Measurements from ENCODE around the gene TMEM204. TPM values are rescaled to one million over a fixed set of nuclear protein-coding genes. Genes with fewer than 3 reads are reported as not detected.

The TMEM204 gene
- total RNA-seq, 4 donors from 2014 or later, result 39.5 to 75.0 (median 57.1) TPM

- no peaks in the 10 kb centered on the region for H3K4me1 ChIP-seq
- peaks cover 52 to 95% (median 91%) of the 10 kb centered on the region in 4 donors for H3K36me3 ChIP-seq
- no peak for TF ChIP-seq POLR2A (IDR thresholded peaks at IDR 0.05; ENCODE audit: low read depth)
- TF ChIP-seq POLR2AphosphoS5 (IDR thresholded peaks at IDR 0.05), result no peak
- TF ChIP-seq CTCF (IDR thresholded peaks at IDR 0.05), result no peak
- no peak for TF ChIP-seq EP300 (IDR thresholded peaks at IDR 0.05)
- no peaks in the 10 kb centered on the region for H3K27me3 ChIP-seq
- intact Hi-C loops (cut with DNase I), result no loop called here
- H3K9me3 ChIP-seq, result no peaks in the 10 kb centered on the region
- WGBS, result 95% methylated on average over 37 of the region's 37 CpGs
- no peak for DNase-seq (ENCODE audit: extremely low spot score)
- H3K27ac ChIP-seq (replicated peaks in 1 of 4), result no peak overlapping the region
- no peak overlapping the region for H3K4me3 ChIP-seq
Observed at GRCh38 chr16:1503110-1503955, 30.1 kb upstream of the TMEM204 start.

DNA sequence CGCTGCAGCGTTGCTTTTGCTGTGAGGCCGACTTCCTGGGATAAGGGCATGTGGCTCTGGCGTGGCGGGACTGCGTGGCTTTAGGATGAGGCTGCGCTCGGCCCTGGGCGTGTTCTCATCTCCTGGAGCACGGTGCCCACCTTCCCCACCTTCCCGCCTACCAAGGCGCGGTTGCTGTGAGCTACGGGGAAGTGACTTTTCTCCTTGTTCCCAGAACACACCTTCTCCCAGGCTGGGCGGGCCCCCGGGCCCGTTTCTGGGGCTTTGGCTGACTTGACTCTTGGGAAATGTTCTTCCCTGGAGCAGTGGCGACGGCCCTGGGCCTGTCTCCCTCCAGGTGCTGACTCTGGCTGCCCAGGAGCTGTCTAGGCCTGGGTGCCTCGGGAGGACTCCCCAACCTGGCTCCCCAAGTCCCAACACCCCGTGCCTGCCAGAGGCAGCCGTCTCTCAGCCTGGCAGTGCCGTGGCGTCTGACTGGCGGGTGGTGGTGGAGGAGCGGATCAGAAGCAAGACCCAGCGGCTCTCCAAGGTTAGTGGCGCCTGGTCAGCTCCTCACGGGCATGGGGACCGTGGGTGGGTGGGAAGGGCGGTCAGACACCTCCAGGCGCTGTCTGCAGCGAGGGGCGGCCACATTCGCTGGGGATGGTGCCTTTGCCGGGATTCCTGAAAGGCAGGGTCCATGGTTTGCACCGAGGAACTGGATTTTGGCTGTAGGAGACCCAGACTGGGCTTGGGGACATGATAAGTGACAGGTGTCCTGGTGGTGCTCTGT lies 28.2 kb upstream of the TMEM204 start:
- peaks cover 12 to 18% (median 14%) of the 10 kb centered on the region in 4 donors for H3K4me1 ChIP-seq
- H3K27me3 ChIP-seq, result no peaks in the 10 kb centered on the region
- intact Hi-C loops (cut with DNase I), result no loop called here
- H3K4me3 ChIP-seq, result no peak overlapping the region
- H3K27ac ChIP-seq (replicated peaks in 1 of 4), result no peak overlapping the region
- TF ChIP-seq POLR2AphosphoS5 (IDR thresholded peaks at IDR 0.05) (no peak), POLR2A (IDR thresholded peaks at IDR 0.05; ENCODE audit: low read depth) (no peak), CTCF (IDR thresholded peaks at IDR 0.05) (no peak), EP300 (IDR thresholded peaks at IDR 0.05) (no peak)
- DNase-seq (ENCODE audit: extremely low spot score), result no peak
- H3K9me3 ChIP-seq, result no peaks in the 10 kb centered on the region
- 96% methylated on average over 21 of the region's 37 CpGs for WGBS
- H3K36me3 ChIP-seq, result peaks cover 38 to 95% (median 87%) of the 10 kb centered on the region in 4 donors

DNA sequence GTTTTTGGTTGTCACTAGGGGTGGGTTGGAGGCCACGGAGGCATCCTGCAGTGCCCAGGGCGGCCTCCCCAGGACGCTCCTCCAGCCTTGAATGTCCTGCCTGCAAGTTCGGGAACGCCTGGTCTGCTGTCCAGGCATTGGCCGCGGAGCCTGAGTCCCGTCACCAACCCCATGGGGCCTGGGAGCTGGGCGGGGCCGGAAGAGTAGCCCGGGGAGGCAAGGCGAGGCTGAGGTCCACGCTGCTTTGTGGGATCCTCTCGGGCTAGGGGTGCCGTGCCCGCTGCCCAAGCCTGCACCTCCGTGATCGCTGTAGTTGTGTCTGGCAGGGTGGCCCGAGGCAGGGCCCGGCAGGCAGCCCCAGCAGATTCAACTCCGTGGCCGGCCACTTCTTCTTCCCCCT lies 27.6 kb upstream of the TMEM204 start:
- no peak for DNase-seq (ENCODE audit: extremely low spot score)
- intact Hi-C loops (cut with DNase I), result no loop called here
- Histone ChIP-seq H3K27me3 (no peaks in the 10 kb centered on the region), H3K36me3 (peaks cover 31 to 95% (median 87%) of the 10 kb centered on the region in 4 donors), H3K4me3 (no peak overlapping the region), H3K9me3 (no peaks in the 10 kb centered on the region), H3K4me1 (peaks cover 16 to 23% (median 19%) of the 10 kb centered on the region in 4 donors), H3K27ac (replicated peaks in 1 of 4) (no peak overlapping the region)
- no peak for TF ChIP-seq EP300 (IDR thresholded peaks at IDR 0.05)
- no peak for TF ChIP-seq POLR2A (IDR thresholded peaks at IDR 0.05; ENCODE audit: low read depth)
- no peak for TF ChIP-seq CTCF (IDR thresholded peaks at IDR 0.05)
- no peak for TF ChIP-seq POLR2AphosphoS5 (IDR thresholded peaks at IDR 0.05)
- 93% methylated on average over 3 of the region's 22 CpGs for WGBS

DNA sequence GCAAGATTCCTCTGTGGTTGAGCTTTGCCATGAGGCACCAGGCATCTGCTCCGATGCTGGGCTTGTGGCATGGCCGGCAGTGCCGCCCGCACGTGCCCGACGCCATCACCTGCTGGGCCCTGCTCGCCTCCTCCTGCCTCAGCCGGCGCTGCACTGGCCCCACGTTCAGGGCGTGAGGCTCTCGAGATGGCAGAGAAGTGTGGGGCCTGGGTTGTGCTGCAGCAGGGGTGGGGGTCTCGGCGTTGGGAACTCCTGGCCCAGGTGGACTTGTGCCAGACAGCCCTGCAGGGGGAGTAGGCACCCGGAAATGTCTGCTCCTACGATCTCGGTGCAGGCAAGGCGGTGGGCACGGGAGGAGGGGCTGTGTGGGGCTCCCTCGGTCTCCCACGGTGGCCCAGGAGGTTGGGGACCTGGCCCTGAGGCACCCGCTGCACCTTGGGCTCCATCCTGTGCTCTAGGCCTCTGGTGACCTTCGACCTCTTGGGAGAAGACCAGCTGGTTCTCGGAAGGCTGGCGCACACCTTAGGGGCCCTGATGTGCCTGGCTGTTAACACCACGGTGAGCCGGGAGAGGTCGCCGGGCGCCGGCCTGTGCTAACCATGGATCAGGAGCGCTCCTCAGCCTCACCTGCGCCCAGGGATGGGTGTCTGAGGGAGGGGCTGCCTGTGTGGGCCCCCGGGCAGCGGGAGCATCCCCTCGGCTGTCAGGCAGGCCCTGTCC lies 26.8 kb upstream of the TMEM204 start:
- Histone ChIP-seq H3K27me3 (no peaks in the 10 kb centered on the region), H3K9me3 (no peaks in the 10 kb centered on the region), H3K27ac (replicated peaks in 1 of 4) (no peak overlapping the region), H3K36me3 (peaks cover 25 to 95% (median 87%) of the 10 kb centered on the region in 4 donors), H3K4me1 (peaks cover 16 to 23% (median 19%) of the 10 kb centered on the region in 4 donors), H3K4me3 (no peak overlapping the region)
- WGBS, result 89% methylated on average over 5 of the region's 37 CpGs
- intact Hi-C loops (cut with DNase I), result no loop called here
- no peak for TF ChIP-seq POLR2A (IDR thresholded peaks at IDR 0.05; ENCODE audit: low read depth)
- TF ChIP-seq POLR2AphosphoS5 (IDR thresholded peaks at IDR 0.05), result no peak
- no peak for TF ChIP-seq EP300 (IDR thresholded peaks at IDR 0.05)
- DNase-seq (ENCODE audit: extremely low spot score), result no peak
